Stomach (tissue), 9 donors: ENCODE results near the gene LMTK2. TPM values are rescaled to one million over a fixed set of nuclear protein-coding genes. Genes with fewer than 3 reads are reported as not detected.

Experiments used
- DNase-seq, 2 donors: peaks; one replicate each; pipeline versions ENCODE4 v3.0.0 to v3.0.0-alpha.2; 2013 to 2019
- H3K27ac ChIP-seq, 5 donors: fragments of 200-600 bp in 4 of 5; sonication (generic) in 4 of 5; one replicate each; pipeline ENCODE4 v1.5.1; 2013 to 2019; ENCODE audit warnings: mild to moderate bottlenecking in 1 of 5, moderate library complexity in 1 of 5
- H3K27me3 ChIP-seq, 3 donors: fragments of 200-600 bp; sonication (generic); one replicate each; pipeline ENCODE4 v1.5.1; 2017 to 2019; ENCODE audit warnings: mixed run types in 1 of 3
- H3K36me3 ChIP-seq, 4 donors: fragments of 200-600 bp; sonication (generic); 1 replicate in 3 of 4; 2 replicates in 1 of 4; pipeline ENCODE4 v1.5.1; 2016 to 2019
- H3K4me1 ChIP-seq, 4 donors: fragments of 200-600 bp; sonication (generic); one replicate each; pipeline ENCODE4 v1.5.1; 2016 to 2019
- H3K4me3 ChIP-seq, 4 donors: fragments of 200-600 bp; sonication (generic) in 3 of 4; one replicate each; pipeline ENCODE4 v1.5.1; 2016 to 2019; ENCODE audit warnings: mild to moderate bottlenecking in 1 of 4
- H3K9me3 ChIP-seq, 4 donors: fragments of 200-600 bp; sonication (generic); one replicate each; pipeline ENCODE4 v1.5.1; 2016 to 2019
- EP300 ChIP-seq: sonication (generic); formaldehyde crosslinking; IDR thresholded peaks from one replicate; pipeline ENCODE4 v1.6.1; 2017; ENCODE audit warnings: antibody characterized with exemption
- POLR2A ChIP-seq, 4 donors: fragments of 450-650 bp; IDR thresholded peaks; one replicate each; pipeline ENCODE4 v1.6.1; 2016; ENCODE audit warnings: antibody characterized with exemption in 4 of 4, control low read depth in 2 of 4, mild to moderate bottlenecking in 1 of 4, moderate library complexity in 1 of 4
- POLR2AphosphoS5 ChIP-seq, 3 donors: sonication (generic); formaldehyde crosslinking; IDR thresholded peaks; one replicate each; pipeline ENCODE4 v1.6.1; 2016; ENCODE audit warnings: antibody characterized with exemption in 3 of 3
- WGBS, 5 donors: extraction: QIAGEN DNeasy Blood & Tissue Kit in 3 of 5; methylation state at CpG; one replicate each; pipeline versions ENCODE4 v1.1.5 to v1.1.7; 2013 to 2018; 5-methylcytosine and 5-hydroxymethylcytosine counted together
- intact Hi-C: fragments of 100-400 bp; cut with DNase I; formaldehyde crosslinking; loops from one replicate; pipeline ENCODE4 v1.15.1; 2023; ENCODE audit warnings: low total_unique reads
- polyA plus RNA-seq, 3 donors: library from polyadenylated mRNA; stranded (reverse); fragments of 200-250 nt; gene quantifications; one replicate each; pipeline ENCODE4 v1.2.3, GENCODE V29; 2013
- total RNA-seq, 5 donors: library from RNA; depleted of rRNA; stranded (reverse); fragments of >200 nt; gene quantifications; one replicate each; pipeline versions ENCODE4 v1.1.0 to v1.2.3, GENCODE V29; 2014 to 2016
- TF ChIP-seq, protein P1 (sequence below), 7 experiments: fragments of 450-650 bp in 4 of 7; fragments of 200-600 bp in 3 of 7; sonication (generic) in 3 of 7; IDR thresholded peaks; one replicate each; pipeline ENCODE4 v1.5.1; 2016 to 2019; ENCODE audit warnings: antibody characterized with exemption in 7 of 7, control low read depth in 2 of 7, mild to moderate bottlenecking in 1 of 7
- donor health status: healthy with polysubstance abuse.
- donor health status: Bipolar disorder and iron deficiency.
- donor health status: healthy.

Gene LMTK2
- total and polyA plus RNA-seq, 8 donors, result 1.4 to 42.6 (median 19.3) TPM

DNA sequence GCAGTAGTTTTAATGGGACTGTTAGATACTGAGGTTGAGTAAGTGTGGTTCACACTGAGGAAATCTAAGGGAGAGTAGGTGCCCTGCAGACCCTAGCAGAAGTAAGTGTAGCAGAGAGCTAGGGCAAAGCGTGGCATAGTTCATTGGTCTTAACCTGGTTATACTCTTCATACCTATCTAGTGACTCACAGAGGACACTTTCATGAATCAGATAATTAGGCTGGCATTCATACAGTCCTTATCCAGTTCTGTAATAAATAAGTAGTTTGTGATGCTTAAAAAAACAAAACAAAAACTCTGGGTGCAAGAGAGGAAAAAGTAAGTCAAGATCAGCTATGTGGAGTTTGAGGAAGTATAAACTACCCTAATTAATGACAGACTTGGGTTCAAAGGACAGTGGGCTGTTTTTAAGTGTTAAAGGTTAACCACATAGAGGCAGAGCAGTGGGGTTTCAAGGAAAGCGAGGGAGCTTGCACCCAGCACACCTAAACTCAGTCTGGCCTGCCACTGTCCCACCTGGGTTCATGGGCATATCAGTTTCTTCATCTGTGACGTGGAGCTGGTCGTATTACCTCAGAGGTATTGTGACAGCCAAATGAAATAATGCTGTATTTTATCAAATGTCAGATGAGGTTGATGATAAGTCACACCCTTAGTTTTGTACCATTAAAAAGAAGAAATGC is 27.1 kb downstream of the LMTK2 start:
- Histone ChIP-seq H3K4me1 (peaks cover 41 to 76% (median 55%) of the 10 kb centered on the region in 4 donors), H3K27me3 (no peaks in the 10 kb centered on the region), H3K36me3 (peaks cover 11 to 15% (median 14%) of the 10 kb centered on the region in 4 donors), H3K4me3 (no peak overlapping the region), H3K9me3 (no peaks in the 10 kb centered on the region), H3K27ac (peak overlapping the region in 3 of 5 donors; percentile 12 to 78 (median 74))
- DNase-seq, result peak in 1 of 2 donors; percentile 25
- TF ChIP-seq POLR2AphosphoS5 (IDR thresholded peaks at IDR 0.05), result no peak
- TF ChIP-seq, protein P1, sequence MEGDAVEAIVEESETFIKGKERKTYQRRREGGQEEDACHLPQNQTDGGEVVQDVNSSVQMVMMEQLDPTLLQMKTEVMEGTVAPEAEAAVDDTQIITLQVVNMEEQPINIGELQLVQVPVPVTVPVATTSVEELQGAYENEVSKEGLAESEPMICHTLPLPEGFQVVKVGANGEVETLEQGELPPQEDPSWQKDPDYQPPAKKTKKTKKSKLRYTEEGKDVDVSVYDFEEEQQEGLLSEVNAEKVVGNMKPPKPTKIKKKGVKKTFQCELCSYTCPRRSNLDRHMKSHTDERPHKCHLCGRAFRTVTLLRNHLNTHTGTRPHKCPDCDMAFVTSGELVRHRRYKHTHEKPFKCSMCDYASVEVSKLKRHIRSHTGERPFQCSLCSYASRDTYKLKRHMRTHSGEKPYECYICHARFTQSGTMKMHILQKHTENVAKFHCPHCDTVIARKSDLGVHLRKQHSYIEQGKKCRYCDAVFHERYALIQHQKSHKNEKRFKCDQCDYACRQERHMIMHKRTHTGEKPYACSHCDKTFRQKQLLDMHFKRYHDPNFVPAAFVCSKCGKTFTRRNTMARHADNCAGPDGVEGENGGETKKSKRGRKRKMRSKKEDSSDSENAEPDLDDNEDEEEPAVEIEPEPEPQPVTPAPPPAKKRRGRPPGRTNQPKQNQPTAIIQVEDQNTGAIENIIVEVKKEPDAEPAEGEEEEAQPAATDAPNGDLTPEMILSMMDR (IDR thresholded peaks at IDR 0.05), result no peak
- no peak for TF ChIP-seq EP300
- no peak for TF ChIP-seq POLR2A (IDR thresholded peaks at IDR 0.05)
- intact Hi-C loops, result loop anchor here (2.0 kb wide), 1 partner anchor 27 kb away; the partner anchor contains the start of gene LMTK2
- 44 to 63% (median 60%) methylated on average over 4 of the region's 4 CpGs for WGBS, 5 donors

DNA sequence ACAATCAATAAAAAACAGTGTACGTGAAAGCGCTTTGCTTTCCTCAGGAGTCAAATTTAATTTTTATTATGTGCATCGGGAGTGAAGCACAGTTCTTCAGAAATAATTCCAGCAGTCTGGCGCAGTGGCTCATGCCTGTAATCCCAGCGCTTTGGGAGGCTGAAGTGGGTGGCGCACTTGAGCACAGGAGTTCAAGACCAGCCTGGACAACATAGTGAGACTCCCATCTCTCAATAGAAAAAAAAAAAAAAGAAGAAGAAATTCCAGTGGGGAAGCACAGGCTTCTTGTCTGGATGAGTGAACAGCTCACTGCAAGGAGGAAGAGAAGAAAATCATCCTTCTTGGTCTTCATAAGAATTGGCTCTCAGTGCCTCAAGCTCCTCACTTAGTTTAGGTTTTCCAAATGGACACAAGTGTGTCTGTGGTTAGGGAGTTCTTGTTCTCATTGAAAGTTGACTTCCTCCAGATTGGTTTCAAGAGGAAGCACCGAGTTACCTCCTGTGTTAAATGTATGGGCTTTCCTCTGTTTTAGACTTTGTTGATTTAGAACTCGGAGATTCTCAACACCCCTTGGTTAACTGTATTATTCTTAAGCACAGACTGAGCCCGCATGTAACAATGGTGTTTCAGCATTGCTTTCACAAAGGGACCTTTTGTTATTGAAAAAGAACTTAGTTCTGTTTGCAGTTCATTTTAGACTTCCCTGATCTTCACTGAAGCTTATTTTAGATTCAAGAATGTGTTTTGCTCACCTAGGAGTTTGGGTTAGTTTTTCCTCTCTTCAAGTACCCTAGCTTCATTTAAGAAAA is 28.0 kb downstream of the LMTK2 start:
- 82 to 90% (median 87%) methylated on average over 9 of the region's 9 CpGs for WGBS, 5 donors
- peaks cover 11 to 24% (median 23%) of the 10 kb centered on the region in 4 donors for H3K36me3 ChIP-seq
- DNase-seq, result no peak
- intact Hi-C loops, result loop anchor here (2.0 kb wide), 1 partner anchor 28 kb away; the partner anchor contains the start of gene LMTK2
- TF ChIP-seq, protein P1 (IDR thresholded peaks at IDR 0.05), result no peak
- TF ChIP-seq POLR2AphosphoS5 (IDR thresholded peaks at IDR 0.05), result no peak
- TF ChIP-seq POLR2A (IDR thresholded peaks at IDR 0.05), result no peak
- no peak for TF ChIP-seq EP300
- peaks cover 41 to 76% (median 55%) of the 10 kb centered on the region in 4 donors for H3K4me1 ChIP-seq
- H3K27me3 ChIP-seq, result no peaks in the 10 kb centered on the region
- H3K4me3 ChIP-seq, result no peak overlapping the region
- no peaks in the 10 kb centered on the region for H3K9me3 ChIP-seq
- H3K27ac ChIP-seq, result no peak overlapping the region

DNA sequence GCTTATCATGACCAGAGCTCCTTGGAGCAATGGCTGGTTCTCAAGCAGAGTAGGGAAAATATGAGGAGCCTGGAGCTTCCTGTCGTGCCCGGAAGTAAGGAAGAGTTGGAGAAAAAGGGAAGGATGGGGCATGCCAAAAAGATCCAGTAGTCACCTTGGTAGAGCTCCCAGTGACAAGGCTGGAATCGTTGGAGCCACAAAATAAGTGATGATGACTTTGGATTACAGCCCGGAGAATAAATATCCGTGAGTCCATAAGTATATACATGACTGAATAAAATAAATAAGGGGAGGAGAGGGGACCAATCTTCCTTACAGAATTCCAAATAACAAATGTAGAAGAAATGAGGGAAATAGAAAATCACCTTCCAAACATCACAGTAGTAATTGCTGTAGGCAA is 29.3 kb downstream of the LMTK2 start:
- no peak for TF ChIP-seq POLR2AphosphoS5 (IDR thresholded peaks at IDR 0.05)
- TF ChIP-seq, protein P1 (IDR thresholded peaks at IDR 0.05), result no peak
- no peak for TF ChIP-seq EP300
- TF ChIP-seq POLR2A (IDR thresholded peaks at IDR 0.05), result no peak
- Histone ChIP-seq H3K4me3 (no peak overlapping the region), H3K4me1 (peaks cover 34 to 67% (median 49%) of the 10 kb centered on the region in 4 donors), H3K36me3 (peaks cover 11 to 38% (median 25%) of the 10 kb centered on the region in 4 donors), H3K27ac (peak overlapping the region in 2 of 5 donors; percentile 24 to 61), H3K9me3 (no peaks in the 10 kb centered on the region), H3K27me3 (no peaks in the 10 kb centered on the region)
- WGBS, 5 donors, result 25 to 55% (median 33%) methylated on average over 5 of the region's 5 CpGs
- intact Hi-C loops, result loop anchor here (2.0 kb wide), 1 partner anchor 29 kb away; the partner anchor contains the start of gene LMTK2
- no peak for DNase-seq

DNA sequence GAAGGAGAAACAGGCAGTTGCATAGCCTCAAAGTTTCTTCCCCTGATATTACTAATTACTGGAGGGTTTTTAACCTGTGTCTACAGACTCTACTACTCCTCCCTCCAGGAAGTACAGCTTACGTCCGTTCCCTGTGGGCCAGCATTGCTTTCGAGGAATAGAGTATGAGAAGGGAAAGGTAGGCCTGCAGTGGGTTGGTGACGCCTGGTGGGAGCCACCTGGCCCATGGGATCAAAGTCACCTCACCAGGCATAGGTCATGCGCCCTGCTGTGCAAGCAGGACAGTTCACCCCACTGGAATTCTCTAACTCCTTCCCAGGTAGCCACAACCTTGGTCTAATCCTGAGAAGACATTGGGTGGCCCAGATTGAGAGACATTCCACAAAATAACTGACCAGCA is 29.8 kb downstream of the LMTK2 start:
- Histone ChIP-seq H3K27ac (peak overlapping the region in 2 of 5 donors; percentile 24 to 61), H3K27me3 (no peaks in the 10 kb centered on the region)
- TF ChIP-seq, protein P1 (IDR thresholded peaks at IDR 0.05), result no peak
- TF ChIP-seq POLR2A (IDR thresholded peaks at IDR 0.05), result no peak
- no peak for TF ChIP-seq EP300
- TF ChIP-seq POLR2AphosphoS5 (IDR thresholded peaks at IDR 0.05), result no peak

More for the DNA sequence above, 29.8 kb downstream of the LMTK2 start:
- 59 to 83% (median 72%) methylated on average over 5 of the region's 5 CpGs for WGBS, 5 donors
- DNase-seq, result no peak
- peaks cover 11 to 42% (median 29%) of the 10 kb centered on the region in 4 donors for H3K36me3 ChIP-seq
- intact Hi-C loops, result no loop called here
- no peak overlapping the region for H3K4me3 ChIP-seq
- H3K4me1 ChIP-seq, result peaks cover 31 to 62% (median 45%) of the 10 kb centered on the region in 4 donors
- H3K9me3 ChIP-seq, result no peaks in the 10 kb centered on the region
